GM19025 (cell line): Measurements from ENCODE around the gene SNAP25.

Experiments used
- ATAC-seq: cut with Tn5 transposase; IDR thresholded peaks from one replicate; pipeline ENCODE4 v1.9.1; 2021; ENCODE audit warnings: mild to moderate bottlenecking, low read depth, moderate library complexity; ENCODE audit not compliant: unreplicated experiment

SNAP25 gene

DNA sequence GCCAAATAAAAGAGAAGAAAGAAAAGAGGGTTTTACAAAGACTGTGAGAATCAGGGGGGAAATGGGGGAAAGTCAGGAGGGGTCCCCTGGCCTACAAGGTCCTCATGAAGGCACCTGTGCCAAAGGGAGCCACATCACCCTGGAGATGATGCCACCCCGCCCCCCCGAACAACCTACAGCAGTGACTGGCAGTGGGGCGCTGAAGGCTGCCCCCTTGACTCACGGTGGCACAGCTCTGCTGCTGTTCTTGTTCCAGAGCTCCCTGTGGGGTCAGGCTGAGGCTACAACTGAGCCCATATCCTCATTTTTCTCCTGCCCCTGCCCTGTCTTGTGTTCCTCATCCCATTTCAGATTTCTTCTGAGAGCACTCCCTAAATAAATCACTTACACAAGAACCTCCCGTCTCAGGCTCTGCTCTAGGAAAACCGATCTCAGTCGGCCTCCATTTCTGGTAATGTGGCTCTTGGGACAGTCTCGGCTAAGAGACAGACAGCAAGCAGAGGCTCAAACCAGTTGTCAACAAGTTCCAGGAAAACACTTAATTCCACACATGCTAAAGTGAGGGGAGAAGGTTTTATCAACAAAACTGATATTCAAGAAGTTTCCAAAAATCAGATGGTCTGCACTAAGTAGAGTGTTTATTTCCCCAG lies 105.7 kb downstream of the SNAP25 start:
- no peak for ATAC-seq

DNA sequence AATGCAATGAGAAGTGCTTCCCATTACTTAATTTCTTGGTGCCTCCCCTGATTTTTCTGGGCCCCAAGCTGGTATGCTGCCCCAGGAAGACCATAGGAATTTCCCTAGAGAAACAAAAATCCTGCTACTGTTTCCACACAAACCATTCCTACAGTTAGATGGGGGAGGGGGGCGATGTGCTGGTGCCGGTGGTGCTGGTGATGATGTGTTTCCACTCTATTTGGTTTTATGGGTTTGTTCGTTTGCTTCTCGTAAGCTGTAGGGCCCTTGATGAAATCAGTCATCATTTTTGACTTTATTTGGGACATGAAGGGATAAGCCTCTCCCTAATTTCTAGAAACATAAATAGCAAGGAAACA lies 110.2 kb downstream of the SNAP25 start:
- ATAC-seq, result no peak

DNA sequence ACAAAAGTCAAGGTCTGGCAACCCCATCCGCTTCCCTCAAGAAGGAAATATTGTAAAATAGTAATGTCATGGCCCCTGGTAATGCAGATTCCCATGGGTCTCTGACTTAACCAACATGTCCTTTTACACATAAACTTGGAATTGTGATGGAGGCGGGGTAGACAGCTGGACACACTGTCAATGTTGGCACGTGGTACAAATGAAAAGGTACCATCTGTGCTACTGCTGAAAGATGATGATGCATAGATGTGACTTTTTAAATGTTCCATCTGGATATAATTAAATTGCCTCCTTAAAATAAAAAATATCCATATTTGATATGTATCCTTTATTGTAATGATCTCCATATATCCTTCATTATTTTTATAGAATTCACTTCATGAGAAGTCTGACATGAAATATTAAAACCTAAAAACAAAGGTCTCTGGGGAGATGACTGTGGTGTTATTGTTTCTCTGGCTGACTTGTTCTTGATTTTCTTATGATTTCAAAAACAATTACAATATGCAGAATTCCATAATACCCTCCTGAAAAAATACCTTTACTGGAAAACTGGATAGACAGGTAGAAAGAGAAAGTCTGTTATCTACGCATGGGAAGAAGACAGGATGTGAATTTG lies 110.9 kb downstream of the SNAP25 start:
- ATAC-seq, result no peak

DNA sequence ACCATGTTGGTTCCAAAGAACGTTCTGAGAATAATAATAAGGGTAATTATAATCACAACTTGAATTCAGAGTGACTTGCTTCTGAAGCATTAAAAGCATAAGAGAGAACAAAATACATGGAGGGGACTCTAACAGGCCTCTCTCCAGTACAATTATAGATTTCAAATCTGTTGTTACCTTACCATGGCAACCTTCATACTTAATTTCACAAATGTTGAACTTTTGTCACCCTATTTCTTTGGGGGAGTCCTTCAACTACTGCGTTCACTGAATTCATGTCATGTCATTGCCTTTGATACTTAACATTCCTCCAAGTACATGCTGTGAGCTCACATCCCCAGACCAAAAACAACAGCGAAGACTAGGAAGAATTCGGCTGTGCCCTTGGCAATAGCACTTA lies 111.4 kb downstream of the SNAP25 start:
- no peak for ATAC-seq

DNA sequence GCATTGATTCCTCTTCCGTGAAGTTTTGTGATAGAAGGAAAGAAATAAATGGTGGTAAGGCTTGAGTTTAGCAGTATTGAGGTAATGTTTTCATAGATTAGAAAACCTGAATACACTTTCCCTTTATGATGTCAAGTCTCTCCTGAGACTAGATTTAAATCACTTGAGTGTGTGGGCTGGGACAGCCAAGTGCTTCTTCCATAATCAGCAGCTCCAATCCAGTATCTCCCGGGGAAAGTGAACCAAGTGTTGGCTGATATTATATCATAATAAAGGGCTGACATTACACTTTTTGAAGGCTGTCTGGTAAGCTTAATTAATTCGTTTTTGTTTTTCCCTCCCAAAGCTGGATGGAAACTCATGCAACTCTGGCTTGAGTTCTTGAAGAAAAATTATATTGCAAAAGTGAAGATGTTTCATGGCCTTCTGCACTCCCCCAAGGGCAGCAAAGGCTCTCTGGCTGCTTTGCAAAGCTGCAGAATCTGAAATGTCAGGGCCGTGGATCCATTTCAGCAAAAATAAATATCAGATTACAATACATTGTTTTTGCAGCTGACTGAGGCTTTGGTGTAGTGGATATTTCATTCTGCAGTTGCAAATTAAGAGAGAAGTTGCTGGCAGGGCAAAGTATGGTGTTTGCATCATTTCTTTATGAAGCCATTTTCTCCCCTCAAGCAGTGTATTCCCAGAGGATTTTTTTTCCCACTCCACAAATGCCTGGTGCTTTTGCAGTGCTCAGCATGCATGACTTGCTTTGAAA lies 114.2 kb downstream of the SNAP25 start:
- no peak for ATAC-seq

DNA sequence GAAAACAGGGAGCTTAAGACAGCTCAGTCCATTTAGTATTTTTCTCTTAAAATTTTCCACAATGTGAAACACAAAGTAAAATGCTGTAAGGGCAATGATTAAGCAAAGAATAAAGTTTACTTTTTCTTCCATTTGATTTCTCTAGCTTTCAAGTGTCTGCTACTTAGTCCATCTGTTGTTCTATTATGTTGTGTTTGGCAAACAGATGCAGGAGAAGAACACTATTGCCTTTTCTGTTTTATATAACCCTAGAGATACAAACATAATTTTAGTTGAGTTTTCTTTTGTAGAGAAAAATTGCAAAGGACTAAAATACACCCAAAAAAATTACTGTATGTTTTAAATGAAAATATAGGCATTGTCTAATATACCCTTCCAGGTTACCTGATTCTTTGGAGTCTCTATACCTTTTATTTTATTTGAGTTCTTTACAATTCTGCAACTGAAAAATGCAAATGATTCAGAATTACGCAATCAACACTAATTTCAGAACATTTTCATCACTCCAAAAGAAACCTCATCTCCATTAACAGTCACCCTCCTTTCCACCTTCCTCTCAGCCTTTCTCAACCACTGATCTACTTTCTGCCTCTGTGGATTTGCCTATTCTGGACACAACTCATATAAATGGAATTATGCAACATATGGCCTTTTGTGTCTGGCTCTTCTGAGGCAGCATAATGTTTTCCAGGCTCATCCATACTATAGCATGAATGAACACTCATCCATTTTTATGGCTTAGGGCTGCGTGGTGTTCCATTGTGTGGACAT lies 118.5 kb downstream of the SNAP25 start:
- no peak for ATAC-seq

DNA sequence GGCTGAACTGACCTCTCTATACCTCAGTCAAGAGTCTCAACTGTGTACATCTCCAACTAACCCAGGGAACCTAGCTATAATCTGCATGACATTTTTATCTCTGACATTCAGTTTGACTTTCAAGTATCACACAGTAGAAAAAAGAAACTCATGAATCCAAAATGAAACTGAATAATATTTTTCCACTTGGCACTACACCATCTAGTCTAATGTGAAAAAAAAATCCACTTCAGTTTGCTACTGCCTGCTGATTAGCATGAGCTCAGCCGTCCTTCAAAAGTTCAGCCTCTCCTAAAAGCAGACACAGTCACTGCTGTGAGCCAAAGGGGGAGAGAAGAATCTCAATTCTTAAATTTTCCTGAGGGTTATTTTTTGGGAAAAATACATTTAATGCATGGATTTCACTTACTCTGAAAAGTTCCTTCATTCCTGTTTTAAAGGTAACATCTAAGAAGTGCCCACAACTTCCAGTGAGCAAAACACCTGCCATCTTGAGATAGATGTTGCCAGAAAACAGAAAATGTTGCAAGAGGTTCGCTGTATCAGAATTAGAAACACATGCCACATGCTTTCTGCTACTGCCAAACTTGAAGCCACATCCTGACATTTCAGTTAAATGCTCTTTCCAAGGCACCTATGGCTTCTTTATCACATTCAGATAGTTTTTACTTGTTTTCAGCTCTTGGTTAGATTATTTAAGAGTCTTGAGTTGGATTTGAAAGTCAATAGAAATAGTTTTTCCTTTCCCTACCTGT lies 120.0 kb downstream of the SNAP25 start:
- ATAC-seq, result no peak

DNA sequence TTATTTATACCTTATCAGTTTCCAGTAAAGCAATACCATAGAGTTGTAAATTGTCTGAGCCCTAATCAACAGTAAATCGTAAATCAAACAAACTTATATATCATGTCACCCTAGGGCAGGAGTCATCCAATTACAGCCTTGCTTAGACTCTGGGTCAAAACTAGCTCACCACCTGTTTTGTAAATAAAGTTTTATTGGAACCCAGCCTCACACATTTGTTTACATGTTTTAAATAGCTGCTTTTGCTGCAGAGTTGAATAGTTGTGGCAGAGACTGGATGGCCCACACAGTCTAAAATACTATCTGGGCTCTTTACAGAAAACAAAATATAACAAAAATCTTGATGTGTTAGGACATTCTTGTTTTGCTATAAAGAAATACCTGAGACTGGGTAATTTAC lies 121.0 kb downstream of the SNAP25 start:
- no peak for ATAC-seq

DNA sequence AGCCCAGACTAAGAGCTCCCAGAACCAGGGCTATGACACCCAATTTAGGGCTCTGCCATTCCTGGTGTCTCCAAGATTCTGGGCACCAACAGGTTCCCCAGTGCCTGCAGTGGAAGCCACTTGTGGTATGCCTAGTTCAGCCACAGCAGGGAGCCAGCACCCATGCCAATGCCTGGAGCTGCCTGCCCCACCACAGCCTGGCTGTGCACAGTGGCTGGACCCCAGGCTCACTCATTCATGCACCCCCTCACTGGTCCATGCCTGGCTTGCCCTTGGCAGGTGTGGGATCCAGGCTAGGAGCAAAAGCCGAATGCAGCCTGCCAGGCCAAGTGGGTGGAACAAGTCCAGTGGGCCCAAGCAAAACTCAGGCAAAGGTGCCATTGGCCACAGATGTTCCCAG lies 123.5 kb downstream of the SNAP25 start:
- ATAC-seq, result no peak

DNA sequence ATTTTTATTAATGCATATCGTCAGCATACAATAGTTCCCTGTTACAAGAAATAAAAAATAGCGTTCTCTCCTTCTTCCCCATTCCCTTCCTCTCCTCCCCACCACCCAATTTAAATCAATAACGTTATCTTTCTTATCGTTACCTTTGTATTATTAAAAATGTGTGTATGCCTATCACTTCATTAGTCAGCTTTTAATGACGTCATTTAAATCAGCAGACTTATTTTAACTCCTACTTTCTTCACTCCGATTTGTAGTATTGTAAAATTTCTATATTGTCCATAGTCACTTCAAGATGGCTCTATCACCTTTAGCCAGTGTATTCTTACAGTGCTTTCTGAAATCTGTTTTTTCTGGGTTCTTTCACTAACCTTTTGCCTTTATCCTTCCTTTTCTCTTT lies 126.3 kb downstream of the SNAP25 start:
- ATAC-seq, result no peak

DNA sequence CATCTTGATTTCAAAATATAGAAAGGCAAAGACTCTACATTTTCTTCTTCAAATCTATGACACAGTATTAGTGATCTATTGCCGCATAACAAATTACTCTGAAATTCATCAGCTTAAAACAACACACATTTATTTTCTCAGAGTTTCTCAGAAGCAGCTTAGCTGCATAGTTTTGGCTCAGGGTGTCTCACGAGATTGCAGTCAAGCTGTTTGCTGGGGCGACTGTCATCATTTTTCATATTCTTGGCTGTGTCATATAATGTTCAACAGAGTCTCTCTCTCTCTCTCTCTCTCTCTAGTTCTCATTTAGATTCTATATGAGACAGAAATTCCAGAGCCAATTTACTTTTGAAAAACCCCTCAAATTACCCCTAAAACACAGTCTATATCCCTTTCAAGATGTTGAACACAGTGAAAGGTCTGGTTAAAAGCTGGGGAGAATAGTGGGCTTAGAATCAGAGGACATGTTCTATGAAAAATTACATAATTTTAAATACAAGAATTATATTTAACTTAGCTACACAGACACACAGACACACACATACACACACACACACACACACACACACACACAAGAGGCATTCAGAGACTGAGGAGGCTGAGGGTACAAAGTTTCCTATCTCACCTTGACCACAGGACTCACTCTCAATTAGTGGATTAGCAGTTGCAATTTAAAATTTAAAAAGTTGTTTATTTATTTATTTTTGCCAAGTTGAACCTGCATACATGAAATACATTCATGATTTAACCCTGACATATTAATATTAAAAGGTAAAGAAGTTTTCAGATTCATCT lies 128.7 kb downstream of the SNAP25 start:
- ATAC-seq, result no peak

DNA sequence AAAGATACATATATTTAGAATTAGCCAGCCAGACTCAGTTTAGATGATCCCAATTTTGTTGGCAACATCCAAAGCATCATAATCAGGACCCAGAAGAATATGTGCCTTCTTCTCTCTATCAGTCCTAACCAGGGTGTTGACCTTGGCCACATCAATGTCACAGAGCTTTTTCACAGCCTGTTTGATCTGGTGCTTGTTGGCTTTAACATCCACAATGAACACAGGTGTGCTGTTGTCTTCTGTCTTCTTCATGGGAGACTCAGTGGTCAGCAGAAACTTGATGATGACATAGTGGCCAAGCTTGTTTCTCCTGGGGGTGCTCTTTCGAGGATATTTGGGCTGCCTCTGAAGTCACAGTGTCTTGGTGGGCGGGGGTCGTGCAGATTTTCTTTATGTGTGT lies 130.5 kb downstream of the SNAP25 start:
- no peak for ATAC-seq

DNA sequence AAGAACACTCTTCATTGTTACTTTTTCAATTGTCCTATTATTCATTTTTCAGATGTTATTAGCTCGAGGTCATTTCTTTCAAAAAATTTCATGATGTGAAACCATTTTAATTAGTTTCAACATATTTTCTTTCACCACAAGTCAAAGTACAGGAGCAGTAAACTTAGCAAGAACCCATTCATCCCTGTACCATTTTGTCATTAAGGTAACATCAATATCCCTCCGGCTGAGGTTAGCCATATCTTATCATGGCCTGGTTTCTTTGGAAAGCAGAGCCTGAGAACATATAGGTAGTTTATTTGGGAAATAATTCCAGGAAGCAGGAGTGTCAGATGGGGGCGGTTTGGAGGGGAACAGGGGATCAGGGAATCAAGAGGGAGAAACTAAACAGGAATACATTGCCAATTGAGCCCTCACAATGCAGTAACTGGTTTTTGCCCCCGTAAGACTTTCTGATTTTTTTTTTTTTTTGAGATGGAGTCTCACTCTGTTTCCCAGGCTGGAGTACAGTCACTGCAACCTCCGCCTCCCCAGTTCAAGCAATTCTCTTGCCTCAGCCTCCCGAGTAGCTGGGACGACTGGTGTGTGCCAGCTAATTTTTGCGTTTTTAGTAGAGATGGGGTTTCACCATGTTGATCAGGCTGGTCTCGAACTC lies 131.7 kb downstream of the SNAP25 start:
- no peak for ATAC-seq

DNA sequence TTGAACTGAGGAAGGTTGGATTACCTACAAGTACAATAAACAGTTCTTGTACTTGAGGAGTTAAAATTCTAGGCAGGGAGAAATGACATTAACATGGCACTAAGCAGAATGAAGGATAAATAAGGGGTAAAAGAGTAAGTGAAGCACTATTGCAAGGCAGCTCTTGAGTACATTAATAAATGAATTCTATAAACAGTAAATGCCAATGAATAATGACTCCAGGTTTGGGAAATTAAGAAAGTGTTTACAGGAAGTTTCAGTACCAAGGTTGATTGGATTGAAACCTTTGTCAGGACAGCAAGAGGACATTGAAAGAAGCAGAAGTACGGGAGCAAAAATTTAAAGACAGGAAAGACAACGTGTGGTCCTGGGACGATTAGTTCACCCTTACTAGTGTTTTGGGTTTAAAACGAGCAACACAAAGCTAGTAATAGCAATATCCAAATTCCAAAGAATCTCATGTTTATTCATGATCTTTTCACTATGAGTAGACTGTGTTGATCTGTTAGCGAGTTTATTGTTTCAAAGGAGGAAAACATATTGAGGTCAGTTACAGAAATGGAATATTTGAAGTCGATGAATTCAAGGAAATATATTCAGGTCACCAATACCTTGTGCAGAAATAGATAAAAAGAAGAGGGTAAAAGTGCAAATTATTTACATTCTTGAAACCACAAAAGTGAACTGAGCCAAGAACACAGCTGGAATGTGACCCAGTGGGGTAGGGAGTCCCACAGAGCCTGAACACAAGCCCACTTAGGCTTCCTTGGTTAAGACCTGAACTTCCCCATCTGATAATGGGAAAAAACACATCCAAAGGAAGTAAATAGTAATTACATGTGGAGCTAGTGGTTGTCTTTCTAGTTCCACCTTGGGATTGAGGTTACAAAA lies 134.5 kb downstream of the SNAP25 start:
- ATAC-seq, result no peak

DNA sequence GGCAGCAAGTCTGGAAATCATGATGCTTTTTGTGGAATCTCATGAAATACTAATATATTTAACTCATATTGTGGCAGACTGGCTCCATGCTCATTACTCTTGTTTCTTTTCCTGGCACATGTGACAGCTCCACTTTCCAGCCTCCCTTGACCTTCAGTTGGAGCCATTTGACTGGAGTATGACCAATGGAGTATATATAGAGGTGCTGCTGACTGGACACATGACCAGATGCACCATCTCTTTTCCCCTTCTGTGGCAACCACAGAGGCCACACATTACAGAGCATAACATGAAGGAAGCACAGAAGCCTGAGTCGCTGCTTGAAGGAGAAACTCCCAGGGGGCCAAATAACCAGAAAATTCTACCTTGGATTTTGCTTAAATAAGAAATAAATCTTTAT lies 138.0 kb downstream of the SNAP25 start:
- ATAC-seq, result no peak
